Smooth muscle cell (in vitro differentiated cells): ENCODE measurements around the gene PPM1M. TPM values are rescaled to one million over a fixed set of nuclear protein-coding genes. Genes with fewer than 3 reads are reported as not detected.
A peak's percentile ranks its signal among the peaks of the same experiment; 100 is the strongest.

Experiments
- DNase-seq: peaks from one replicate; lab custom pipeline; 2025; ENCODE audit not compliant: unreplicated experiment; lab: John Stamatoyannopoulos, UW
- H2AFZ ChIP-seq: fragments of 200-600 bp; sonication (generic); 2 replicates; pipeline ENCODE4 v1.6.0; 2016; ENCODE audit warnings: antibody characterized with exemption, low read depth, mild to moderate bottlenecking
- H3F3A ChIP-seq: fragments of 200-600 bp; sonication (generic); 2 replicates; pipeline ENCODE4 v1.6.0; 2017; ENCODE audit warnings: antibody characterized with exemption, low read depth
- H3K27ac ChIP-seq: fragments of 200-600 bp; sonication (generic); 2 replicates; pipeline ENCODE4 v1.5.1; 2016; ENCODE audit warnings: low read depth, mild to moderate bottlenecking
- H3K27me3 ChIP-seq: fragments of 200-600 bp; sonication (generic); 2 replicates; pipeline ENCODE4 v1.6.1; 2016; ENCODE audit warnings: low read depth, mild to moderate bottlenecking
- H3K36me3 ChIP-seq: fragments of 200-600 bp; sonication (generic); 2 replicates; pipeline ENCODE4 v1.5.1; 2016; ENCODE audit warnings: low read depth
- H3K4me1 ChIP-seq: fragments of 200-600 bp; sonication (generic); 2 replicates; pipeline ENCODE4 v1.5.1; 2016; ENCODE audit warnings: low read depth
- H3K4me2 ChIP-seq: fragments of 200-600 bp; sonication (generic); 2 replicates; pipeline ENCODE4 v1.6.0; 2016; ENCODE audit warnings: mild to moderate bottlenecking
- H3K4me3 ChIP-seq: fragments of 200-600 bp; sonication (generic); 2 replicates; pipeline ENCODE4 v1.5.1; 2016; ENCODE audit warnings: mild to moderate bottlenecking
- H3K79me2 ChIP-seq: fragments of 200-600 bp; sonication (generic); 2 replicates; pipeline ENCODE4 v1.6.0; 2016; ENCODE audit warnings: low read depth, mild to moderate bottlenecking
- H3K9ac ChIP-seq: fragments of 200-600 bp; sonication (generic); 2 replicates; pipeline ENCODE4 v1.6.0; 2016; ENCODE audit warnings: low read depth
- H3K9me3 ChIP-seq: fragments of 200-600 bp; sonication (generic); replicated peaks from 2 replicates; pipeline ENCODE4 v1.5.1; 2016; ENCODE audit warnings: low read depth
- H4K20me1 ChIP-seq: fragments of 200-600 bp; sonication (generic); 2 replicates; pipeline ENCODE4 v1.6.0; 2016; ENCODE audit warnings: low read depth
- CTCF ChIP-seq: fragments of 200-600 bp; sonication (generic); IDR thresholded peaks from 2 replicates; pipeline ENCODE4 v1.5.1; 2017; ENCODE audit warnings: borderline replicate concordance, mild to moderate bottlenecking, antibody characterized with exemption; ENCODE audit not compliant: insufficient read depth, poor library complexity, severe bottlenecking
- WGBS: methylation state at CpG from one replicate; pipeline ENCODE4 v1.1.7; 2016; ENCODE audit warnings: low lambda C conversion rate; 5-methylcytosine and 5-hydroxymethylcytosine counted together
- polyA plus RNA-seq: library from polyadenylated mRNA; unstranded; fragments of >200 nt; fragmentation: Nextera tagmentation; extraction: Ambion mirVana; gene quantifications from 2 replicates; pipeline ENCODE4 v1.2.1, GENCODE V29; 2016
- total RNA-seq: library from RNA; depleted of rRNA; stranded (reverse); fragments of >200 nt; gene quantifications from 2 replicates; pipeline ENCODE4 v1.2.3, GENCODE V29; 2014

PPM1M gene
- total and polyA plus RNA-seq, 2 experiments from 2014 or later: 7.0 to 11.0 TPM

- Histone ChIP-seq H3K79me2 (peaks cover 33% of the 10 kb centered on the region), H3K36me3 (no peaks in the 10 kb centered on the region), H4K20me1 (peaks cover 16% of the 10 kb centered on the region), H3K9me3 (no peaks in the 10 kb centered on the region), H3K4me2 (peak overlapping the region; percentile 82), H3K4me3 (peak overlapping the region; percentile 80), H2AFZ (no peak overlapping the region), H3F3A (peaks cover 9% of the 10 kb centered on the region), H3K27ac (peak overlapping the region; percentile 72), H3K27me3 (no peaks in the 10 kb centered on the region), H3K9ac (no peak overlapping the region), H3K4me1 (peaks cover 11% of the 10 kb centered on the region)
- WGBS: 63% methylated on average over 1 of the region's 1 CpG
- peak; percentile 34 for DNase-seq
- TF ChIP-seq CTCF: no peak
Measured at GRCh38 chr3:52240059-52240885, 5.3 kb upstream of the PPM1M start.

- Histone ChIP-seq H3F3A (peaks cover 9% of the 10 kb centered on the region), H3K4me2 (no peak overlapping the region), H3K9ac (no peak overlapping the region), H3K9me3 (no peaks in the 10 kb centered on the region), H3K27me3 (no peaks in the 10 kb centered on the region), H3K36me3 (no peaks in the 10 kb centered on the region), H2AFZ (no peak overlapping the region), H4K20me1 (peaks cover 10% of the 10 kb centered on the region), H3K4me1 (peaks cover 13% of the 10 kb centered on the region), H3K27ac (peak overlapping the region; percentile 72), H3K4me3 (no peak overlapping the region), H3K79me2 (peaks cover 27% of the 10 kb centered on the region)
- no peak for TF ChIP-seq CTCF
- 91% methylated on average over 4 of the region's 4 CpGs for WGBS
- DNase-seq: no peak
Measured at GRCh38 chr3:52240886-52241370, 4.6 kb upstream of the PPM1M start.

- peaks cover 9% of the 10 kb centered on the region for H3F3A ChIP-seq
- DNase-seq: no peak
- peaks cover 16% of the 10 kb centered on the region for H3K4me1 ChIP-seq
- no peaks in the 10 kb centered on the region for H3K36me3 ChIP-seq
- no peaks in the 10 kb centered on the region for H3K27me3 ChIP-seq
- H3K27ac ChIP-seq: no peak overlapping the region
- H3K4me2 ChIP-seq: no peak overlapping the region
- no peak overlapping the region for H3K4me3 ChIP-seq
- H2AFZ ChIP-seq: no peak overlapping the region
- H3K9me3 ChIP-seq: no peaks in the 10 kb centered on the region
- H3K9ac ChIP-seq: no peak overlapping the region
- WGBS: 68% methylated on average over 1 of the region's 1 CpG
- peaks cover 16% of the 10 kb centered on the region for H3K79me2 ChIP-seq
- H4K20me1 ChIP-seq: peaks cover 3% of the 10 kb centered on the region
- no peak for TF ChIP-seq CTCF
Measured at GRCh38 chr3:52242039-52242438, 3.5 kb upstream of the PPM1M start.
